K562 (cell line): ENCODE data around the gene USP27X. TPM values are rescaled to one million over a fixed set of nuclear protein-coding genes. Genes with fewer than 3 reads are reported as not detected.

Source experiments
- CCNT2 ChIP-seq: IDR thresholded peaks from 2 replicates; pipeline ENCODE4 v1.6.1; 2011; ENCODE audit warnings: borderline replicate concordance, low read depth, mild to moderate bottlenecking, moderate library complexity, mixed read lengths, low read length; ENCODE audit not compliant: insufficient read length; ENCODE audit errors: extremely low read depth
- CSDE1 ChIP-seq, 2 experiments: fragments of 450-650 bp; IDR thresholded peaks; 2 replicates each; pipeline ENCODE4 v1.6.1; 2016; ENCODE audit warnings: mild to moderate bottlenecking in 1 of 2
- PCBP1 ChIP-seq: fragments of 200-400 bp; formaldehyde crosslinking; IDR thresholded peaks from 2 replicates; pipeline ENCODE4 v1.6.1; 2018; ENCODE audit warnings: mild to moderate bottlenecking, low read depth, low read length; ENCODE audit not compliant: poor library complexity, severe bottlenecking
- PHF8 ChIP-seq: fragments of 200-600 bp; sonication (generic); IDR thresholded peaks from 2 replicates; pipeline ENCODE4 v1.6.1; 2012; ENCODE audit warnings: mixed run types, mild to moderate bottlenecking, inconsistent platforms, low read length, moderate library complexity, borderline replicate concordance
- PRMT5 ChIP-seq: sonication (generic); formaldehyde crosslinking; IDR thresholded peaks from 2 replicates; pipeline ENCODE4 v1.5.0; 2020; ENCODE audit warnings: missing genetic modification reagents
- PTTG1 ChIP-seq: fragments of 450-650 bp; IDR thresholded peaks from 2 replicates; pipeline ENCODE4 v1.6.1; 2016; ENCODE audit warnings: low read depth, mild to moderate bottlenecking, missing genetic modification characterization, missing compliant biosample characterization
- RFX1 ChIP-seq: fragments of 450-650 bp; IDR thresholded peaks from 2 replicates; pipeline ENCODE4 v1.6.1; 2016; ENCODE audit warnings: mild to moderate bottlenecking, moderate library complexity
- TFAM ChIP-seq: fragments of 250-450 bp; sonication (Bioruptor Pico); conservative IDR thresholded peaks from 2 replicates; pipeline ENCODE4 v1.5.0; 2021; ENCODE audit warnings: mild to moderate bottlenecking, moderate library complexity
- ZFP36 ChIP-seq: fragments of 150-350 bp; IDR thresholded peaks from 2 replicates; pipeline ENCODE4 v1.6.1; 2018; ENCODE audit warnings: low read length, low read depth; ENCODE audit not compliant: partially characterized antibody
- ZNF143 ChIP-seq: sonication (generic); formaldehyde crosslinking; IDR thresholded peaks from 2 replicates; pipeline ENCODE4 v1.9.0; 2022; ENCODE audit warnings: mild to moderate bottlenecking, missing genetic modification reagents
- polyA plus RNA-seq, 8 experiments: library from polyadenylated mRNA; depleted of rRNA in 4 of 8; stranded (reverse) in 5 of 8; unstranded in 3 of 8; fragments of >200 nt; fragmentation: Nextera tagmentation in 2 of 8; fragmentation: Illumina TruSeq in 1 of 8; extraction: Ambion mirVana in 2 of 8; extraction: Trizol in 1 of 8; gene quantifications; 2 replicates each; pipeline versions ENCODE4 v1.2.1 to v1.2.3, GENCODE V29; 2011 to 2014; ENCODE audit warnings: inconsistent platforms in 1 of 8, missing spikeins in 1 of 8
- total RNA-seq, 7 experiments: library from RNA; depleted of rRNA in 6 of 7; stranded (reverse); fragments of >200 nt in 6 of 7; fragmentation: Illumina TruSeq in 2 of 7; extraction: Trizol in 2 of 7; gene quantifications; 2 replicates each; pipeline versions ENCODE4 v1.2.1 to v1.2.3, GENCODE V29; 2011 to 2021; ENCODE audit warnings: low replicate concordance in 1 of 7
- TF ChIP-seq, protein P1 (sequence below), 2 experiments: fragments of 450-650 bp; formaldehyde crosslinking in 1 of 2; IDR thresholded peaks; 2 replicates each; pipeline versions ENCODE4 v1.4.0 to v1.6.1; 2014 to 2020; ENCODE audit warnings: mild to moderate bottlenecking in 2 of 2, borderline replicate concordance in 1 of 2, low read depth in 1 of 2
- TF ChIP-seq, protein P2 (sequence below): IDR thresholded peaks from 3 replicates; pipeline ENCODE4 v1.6.1; 2011; ENCODE audit warnings: borderline replicate concordance, mild to moderate bottlenecking; ENCODE audit not compliant: insufficient read length, insufficient read depth
- TF ChIP-seq, protein P3 (sequence below), 2 experiments: IDR thresholded peaks; 2 replicates each; pipeline ENCODE4 v1.6.1; 2012; ENCODE audit warnings: improper control_type of control experiment in 2 of 2, low read depth in 2 of 2, low read length in 2 of 2, borderline replicate concordance in 1 of 2
- TF ChIP-seq, protein P4 (sequence below): fragments of 450-650 bp; formaldehyde crosslinking; IDR thresholded peaks from 2 replicates; pipeline ENCODE4 v1.4.0; 2020; ENCODE audit warnings: mild to moderate bottlenecking, moderate library complexity

Gene USP27X
- total and polyA plus RNA-seq, 9 of the 15 experiments (the other 6 are each of a cell fraction or from before 2014, with no cell fraction given) = 0.15 to 4.7 (median 1.6) TPM

DNA sequence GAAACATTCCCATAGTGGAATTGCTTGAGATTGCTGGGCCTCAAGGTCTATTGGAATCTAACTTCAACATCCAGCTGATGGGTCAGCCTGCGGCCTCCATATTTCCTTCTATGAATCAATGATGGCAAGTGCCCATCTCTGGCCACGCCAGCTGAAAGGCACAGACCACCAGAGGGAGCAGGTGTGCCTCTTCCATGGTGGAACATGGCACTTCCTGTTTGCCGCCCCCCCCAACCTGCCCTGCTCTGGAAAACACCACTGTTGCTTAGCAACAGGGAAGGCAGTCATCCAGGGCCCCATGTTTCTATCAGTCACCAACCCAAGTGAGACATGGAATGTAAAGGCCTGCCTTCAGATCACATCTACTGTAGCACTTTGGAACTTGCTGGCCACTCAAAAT lies 38.6 kb upstream of the USP27X start (continued):
- TF ChIP-seq, protein P1, sequence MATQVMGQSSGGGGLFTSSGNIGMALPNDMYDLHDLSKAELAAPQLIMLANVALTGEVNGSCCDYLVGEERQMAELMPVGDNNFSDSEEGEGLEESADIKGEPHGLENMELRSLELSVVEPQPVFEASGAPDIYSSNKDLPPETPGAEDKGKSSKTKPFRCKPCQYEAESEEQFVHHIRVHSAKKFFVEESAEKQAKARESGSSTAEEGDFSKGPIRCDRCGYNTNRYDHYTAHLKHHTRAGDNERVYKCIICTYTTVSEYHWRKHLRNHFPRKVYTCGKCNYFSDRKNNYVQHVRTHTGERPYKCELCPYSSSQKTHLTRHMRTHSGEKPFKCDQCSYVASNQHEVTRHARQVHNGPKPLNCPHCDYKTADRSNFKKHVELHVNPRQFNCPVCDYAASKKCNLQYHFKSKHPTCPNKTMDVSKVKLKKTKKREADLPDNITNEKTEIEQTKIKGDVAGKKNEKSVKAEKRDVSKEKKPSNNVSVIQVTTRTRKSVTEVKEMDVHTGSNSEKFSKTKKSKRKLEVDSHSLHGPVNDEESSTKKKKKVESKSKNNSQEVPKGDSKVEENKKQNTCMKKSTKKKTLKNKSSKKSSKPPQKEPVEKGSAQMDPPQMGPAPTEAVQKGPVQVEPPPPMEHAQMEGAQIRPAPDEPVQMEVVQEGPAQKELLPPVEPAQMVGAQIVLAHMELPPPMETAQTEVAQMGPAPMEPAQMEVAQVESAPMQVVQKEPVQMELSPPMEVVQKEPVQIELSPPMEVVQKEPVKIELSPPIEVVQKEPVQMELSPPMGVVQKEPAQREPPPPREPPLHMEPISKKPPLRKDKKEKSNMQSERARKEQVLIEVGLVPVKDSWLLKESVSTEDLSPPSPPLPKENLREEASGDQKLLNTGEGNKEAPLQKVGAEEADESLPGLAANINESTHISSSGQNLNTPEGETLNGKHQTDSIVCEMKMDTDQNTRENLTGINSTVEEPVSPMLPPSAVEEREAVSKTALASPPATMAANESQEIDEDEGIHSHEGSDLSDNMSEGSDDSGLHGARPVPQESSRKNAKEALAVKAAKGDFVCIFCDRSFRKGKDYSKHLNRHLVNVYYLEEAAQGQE (IDR thresholded peaks at IDR 0.05; ENCODE audit: borderline replicate concordance) = peak; percentile 85
- TF ChIP-seq, protein P1 (CRISPR knock-in tag; IDR thresholded peaks at IDR 0.05; ENCODE audit: low read depth) = no peak
- TF ChIP-seq TFAM (CRISPR knock-in tag) = no peak
- no peak for TF ChIP-seq PHF8
- TF ChIP-seq PCBP1 = no peak
- TF ChIP-seq ZFP36 = no peak
- TF ChIP-seq PTTG1 (tag) = no peak
- TF ChIP-seq RFX1 = peak; percentile 99
- TF ChIP-seq, protein P2, sequence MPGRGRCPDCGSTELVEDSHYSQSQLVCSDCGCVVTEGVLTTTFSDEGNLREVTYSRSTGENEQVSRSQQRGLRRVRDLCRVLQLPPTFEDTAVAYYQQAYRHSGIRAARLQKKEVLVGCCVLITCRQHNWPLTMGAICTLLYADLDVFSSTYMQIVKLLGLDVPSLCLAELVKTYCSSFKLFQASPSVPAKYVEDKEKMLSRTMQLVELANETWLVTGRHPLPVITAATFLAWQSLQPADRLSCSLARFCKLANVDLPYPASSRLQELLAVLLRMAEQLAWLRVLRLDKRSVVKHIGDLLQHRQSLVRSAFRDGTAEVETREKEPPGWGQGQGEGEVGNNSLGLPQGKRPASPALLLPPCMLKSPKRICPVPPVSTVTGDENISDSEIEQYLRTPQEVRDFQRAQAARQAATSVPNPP = no peak
- TF ChIP-seq ZNF143 = no peak
- no peak for TF ChIP-seq CCNT2
- no peak for TF ChIP-seq PRMT5 (CRISPR knock-in tag)
- TF ChIP-seq, protein P3, sequence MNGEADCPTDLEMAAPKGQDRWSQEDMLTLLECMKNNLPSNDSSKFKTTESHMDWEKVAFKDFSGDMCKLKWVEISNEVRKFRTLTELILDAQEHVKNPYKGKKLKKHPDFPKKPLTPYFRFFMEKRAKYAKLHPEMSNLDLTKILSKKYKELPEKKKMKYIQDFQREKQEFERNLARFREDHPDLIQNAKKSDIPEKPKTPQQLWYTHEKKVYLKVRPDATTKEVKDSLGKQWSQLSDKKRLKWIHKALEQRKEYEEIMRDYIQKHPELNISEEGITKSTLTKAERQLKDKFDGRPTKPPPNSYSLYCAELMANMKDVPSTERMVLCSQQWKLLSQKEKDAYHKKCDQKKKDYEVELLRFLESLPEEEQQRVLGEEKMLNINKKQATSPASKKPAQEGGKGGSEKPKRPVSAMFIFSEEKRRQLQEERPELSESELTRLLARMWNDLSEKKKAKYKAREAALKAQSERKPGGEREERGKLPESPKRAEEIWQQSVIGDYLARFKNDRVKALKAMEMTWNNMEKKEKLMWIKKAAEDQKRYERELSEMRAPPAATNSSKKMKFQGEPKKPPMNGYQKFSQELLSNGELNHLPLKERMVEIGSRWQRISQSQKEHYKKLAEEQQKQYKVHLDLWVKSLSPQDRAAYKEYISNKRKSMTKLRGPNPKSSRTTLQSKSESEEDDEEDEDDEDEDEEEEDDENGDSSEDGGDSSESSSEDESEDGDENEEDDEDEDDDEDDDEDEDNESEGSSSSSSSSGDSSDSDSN (IDR thresholded peaks at IDR 0.05; ENCODE audit: borderline replicate concordance in 1 of 2, low read depth in 2 of 2, low read length in 2 of 2) = no peak
- peak in 1 of 2 experiments; percentile 91; a peak in 2 of 4 replicates for TF ChIP-seq CSDE1 (IDR thresholded peaks at IDR 0.05)
- TF ChIP-seq, protein P4, sequence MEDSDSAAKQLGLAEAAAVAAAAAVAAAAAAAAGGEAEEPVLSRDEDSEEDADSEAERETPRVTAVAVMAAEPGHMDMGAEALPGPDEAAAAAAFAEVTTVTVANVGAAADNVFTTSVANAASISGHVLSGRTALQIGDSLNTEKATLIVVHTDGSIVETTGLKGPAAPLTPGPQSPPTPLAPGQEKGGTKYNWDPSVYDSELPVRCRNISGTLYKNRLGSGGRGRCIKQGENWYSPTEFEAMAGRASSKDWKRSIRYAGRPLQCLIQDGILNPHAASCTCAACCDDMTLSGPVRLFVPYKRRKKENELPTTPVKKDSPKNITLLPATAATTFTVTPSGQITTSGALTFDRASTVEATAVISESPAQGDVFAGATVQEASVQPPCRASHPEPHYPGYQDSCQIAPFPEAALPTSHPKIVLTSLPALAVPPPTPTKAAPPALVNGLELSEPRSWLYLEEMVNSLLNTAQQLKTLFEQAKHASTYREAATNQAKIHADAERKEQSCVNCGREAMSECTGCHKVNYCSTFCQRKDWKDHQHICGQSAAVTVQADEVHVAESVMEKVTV (CRISPR knock-in tag) = peak; percentile 43; the same call in 1 of the 2 replicates
